Lung (tissue), 12 donors: ENCODE data around the gene GNAL. TPM values are rescaled to one million over a fixed set of nuclear protein-coding genes. Genes with fewer than 3 reads are reported as not detected.
A peak's percentile ranks its signal among the peaks of the same experiment; 100 is the strongest.

ENCODE experiments used
- ATAC-seq: fragments of 200-7000 bp; cut with Tn5 transposase; one replicate; pipeline ENCODE4 v1.9.1; 2020; ENCODE audit warnings: moderate number of reproducible peaks; ENCODE audit not compliant: insufficient read depth, low FRiP score
- DNase-seq, 3 donors: peaks; one replicate each; pipeline ENCODE4 v3.0.0-alpha.2; 2013 to 2017
- H3K27ac ChIP-seq, 2 donors: one replicate each; pipeline ENCODE4 v1.5.1; 2013; ENCODE audit warnings: mild to moderate bottlenecking in 2 of 2, moderate library complexity in 2 of 2, control low read depth in 1 of 2, inconsistent platforms in 1 of 2, low read depth in 1 of 2, low read length in 1 of 2
- H3K27me3 ChIP-seq, 3 donors: one replicate each; pipeline ENCODE4 v1.5.1; 2013; ENCODE audit warnings: low read length in 2 of 3; ENCODE audit not compliant: control insufficient read depth in 3 of 3, insufficient read depth in 3 of 3
- H3K36me3 ChIP-seq, 4 donors: one replicate each; pipeline ENCODE4 v1.5.1; 2013; ENCODE audit warnings: low read length in 4 of 4, mild to moderate bottlenecking in 1 of 4, moderate library complexity in 1 of 4; ENCODE audit not compliant: control insufficient read depth in 4 of 4, insufficient read depth in 4 of 4
- H3K4me1 ChIP-seq, 5 donors: one replicate each; pipeline ENCODE4 v1.5.1; 2013; ENCODE audit warnings: low read length in 5 of 5, mild to moderate bottlenecking in 2 of 5, moderate library complexity in 1 of 5; ENCODE audit not compliant: control insufficient read depth in 5 of 5, insufficient read depth in 5 of 5
- H3K4me3 ChIP-seq: one replicate; pipeline ENCODE4 v1.5.1; 2013; ENCODE audit warnings: mild to moderate bottlenecking, control low read depth, moderate library complexity
- H3K9ac ChIP-seq, 2 donors: one replicate each; pipeline ENCODE4 v1.5.1; 2013; ENCODE audit warnings: low read length in 2 of 2, control low read depth in 1 of 2; ENCODE audit not compliant: insufficient read depth in 1 of 2
- H3K9me3 ChIP-seq, 4 donors: one replicate each; pipeline ENCODE4 v1.5.1; 2013; ENCODE audit warnings: low read length in 3 of 4, mild to moderate bottlenecking in 1 of 4, moderate library complexity in 1 of 4; ENCODE audit not compliant: control insufficient read depth in 4 of 4, insufficient read depth in 3 of 4
- CTCF ChIP-seq: IDR thresholded peaks from 2 replicates; pipeline ENCODE4 v1.5.1; 2012; ENCODE audit warnings: mild to moderate bottlenecking; ENCODE audit errors: control extremely low read depth, extremely low read depth
- WGBS, 2 donors: extraction: QIAGEN DNeasy Blood & Tissue Kit; methylation state at CpG; one replicate each; pipeline ENCODE4 v1.1.7; 2013; 5-methylcytosine and 5-hydroxymethylcytosine counted together
- polyA plus RNA-seq, 2 donors: library from polyadenylated mRNA; stranded (reverse); fragments of 200-250 nt; gene quantifications; one replicate each; pipeline ENCODE4 v1.2.1, GENCODE V29; 2013
- total RNA-seq, 2 donors: library from RNA; depleted of rRNA in 1 of 2; stranded (reverse); fragments of >200 nt in 1 of 2; gene quantifications; one replicate each; pipeline ENCODE4 v1.2.1, GENCODE V29; 2014 to 2021
- donor health status: control.
- donor health status: control.
- donor health status: Bipolar disorder and iron deficiency.
- donor health status: healthy.
- donor health status: DM: yes; HTN: yes; CAD: no.

GNAL gene
- total and polyA plus RNA-seq, 4 donors = 0.49 to 3.7 (median 2.5) TPM

GRCh38 chr18:11905613-11906012, 216.5 kb downstream of the GNAL start:
- no peak overlapping the region for H3K9ac ChIP-seq
- no peak for ATAC-seq
- H3K4me1 ChIP-seq = peaks cover 4 to 19% (median 6%) of the 10 kb centered on the region in 5 donors
- no peak overlapping the region for H3K27ac ChIP-seq
- H3K4me3 ChIP-seq = no peak overlapping the region
- no peaks in the 10 kb centered on the region for H3K27me3 ChIP-seq
- 71 to 76% methylated on average over 4 of the region's 4 CpGs for WGBS, 2 donors
- DNase-seq = no peak
- TF ChIP-seq CTCF = no peak
- H3K9me3 ChIP-seq = no peaks in the 10 kb centered on the region
- H3K36me3 ChIP-seq = peaks cover 0 to 11% (median 0%) of the 10 kb centered on the region in 4 donors

DNA sequence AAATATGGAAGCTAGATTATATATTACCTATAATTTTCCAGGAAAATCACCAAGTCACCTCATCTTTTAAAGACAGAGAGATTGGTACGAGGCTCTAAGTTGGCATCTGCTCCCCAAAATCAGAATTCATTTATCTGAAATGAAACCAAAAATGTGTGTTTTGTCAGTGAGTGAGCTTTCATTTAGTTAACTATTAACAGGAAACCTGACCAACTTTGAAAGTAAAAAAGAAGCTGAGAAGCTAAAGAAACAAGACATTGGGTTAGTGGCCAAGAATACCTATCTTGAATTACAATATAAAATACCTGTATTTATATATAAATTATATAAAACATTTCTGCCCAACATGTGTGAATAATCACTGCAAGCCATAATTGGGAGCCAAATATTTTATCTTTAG, 217.1 kb downstream of the GNAL start:
- Histone ChIP-seq H3K9me3 (no peaks in the 10 kb centered on the region), H3K4me1 (peaks cover 4 to 19% (median 6%) of the 10 kb centered on the region in 5 donors), H3K36me3 (peaks cover 0 to 11% (median 0%) of the 10 kb centered on the region in 4 donors), H3K4me3 (no peak overlapping the region), H3K27me3 (no peaks in the 10 kb centered on the region), H3K27ac (no peak overlapping the region), H3K9ac (no peak overlapping the region)
- WGBS, 2 donors = 84 to 94% methylated on average over 1 of the region's 1 CpG
- TF ChIP-seq CTCF = no peak
- DNase-seq (no peak), ATAC-seq (no peak)

DNA sequence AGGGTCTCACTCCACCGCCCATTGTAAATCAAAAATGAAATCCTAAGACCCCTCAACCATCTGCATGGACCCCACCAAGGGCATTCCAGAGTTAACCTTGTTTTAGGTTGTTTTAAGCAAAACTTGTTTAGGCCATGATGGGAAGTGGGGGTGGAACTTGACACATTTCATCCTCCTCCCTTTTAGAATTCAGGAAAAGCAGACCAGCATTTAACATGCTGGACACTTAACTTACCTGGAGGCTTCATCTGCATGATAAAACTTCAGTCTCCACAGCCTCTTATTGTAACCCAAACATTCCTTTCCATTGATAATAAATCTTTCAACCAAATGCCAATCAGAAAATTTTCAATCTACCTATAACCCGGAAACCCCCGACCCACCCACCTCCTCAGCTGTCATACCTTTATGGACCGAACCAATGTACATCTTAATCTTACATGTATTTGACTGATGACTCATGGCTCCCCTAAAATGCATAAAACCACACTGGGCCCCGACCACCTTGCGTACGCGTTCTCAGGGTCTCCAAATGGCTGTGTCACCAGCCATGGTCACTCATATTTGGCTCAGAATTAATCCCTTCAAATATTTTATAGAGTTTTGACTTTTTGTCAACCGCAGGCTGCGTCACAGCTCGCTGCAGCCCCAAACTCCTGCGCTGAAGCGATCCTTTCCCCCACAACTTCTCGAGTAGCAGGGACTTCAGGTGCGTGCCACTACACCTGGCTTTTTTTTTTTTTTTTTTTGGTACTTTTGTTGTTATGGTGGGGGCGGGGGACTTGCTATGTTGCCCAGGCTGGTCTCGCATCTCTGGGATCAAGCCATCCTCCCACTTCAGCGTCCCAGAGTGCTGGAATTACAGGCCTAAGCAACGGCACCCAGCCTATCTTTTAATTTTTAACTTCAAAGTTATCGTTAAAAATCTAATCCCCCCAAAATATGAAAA, 218.1 kb downstream of the GNAL start:
- H3K27me3 ChIP-seq = no peaks in the 10 kb centered on the region
- peaks cover 4 to 19% (median 5%) of the 10 kb centered on the region in 5 donors for H3K4me1 ChIP-seq
- DNase-seq = peak in 1 of 3 donors; percentile 14
- H3K9ac ChIP-seq = peak overlapping the region; percentile 68 to 80
- peaks cover 0 to 7% (median 0%) of the 10 kb centered on the region in 4 donors for H3K36me3 ChIP-seq
- no peak overlapping the region for H3K27ac ChIP-seq
- 75 to 79% methylated on average over 20 of the region's 20 CpGs for WGBS, 2 donors
- H3K4me3 ChIP-seq = no peak overlapping the region
- TF ChIP-seq CTCF = no peak
- no peak for ATAC-seq
- no peaks in the 10 kb centered on the region for H3K9me3 ChIP-seq
